Vagina (tissue), 2 donors: Measurements from ENCODE around the gene PCDHGC3.

Source experiments
- CTCF ChIP-seq, 3 experiments: fragments of 450-650 bp in 2 of 3; fragments of 200-600 bp in 1 of 3; sonication (generic) in 1 of 3; IDR thresholded peaks; one replicate each; pipeline ENCODE4 v1.5.1; 2017 to 2019; ENCODE audit warnings: antibody characterized with exemption in 3 of 3, mild to moderate bottlenecking in 2 of 3, moderate library complexity in 2 of 3
- POLR2AphosphoS5 ChIP-seq, 2 donors: sonication (generic); formaldehyde crosslinking; IDR thresholded peaks; one replicate each; pipeline ENCODE4 v1.9.0; 2017; ENCODE audit warnings: antibody characterized with exemption in 2 of 2, mild to moderate bottlenecking in 2 of 2, low read depth in 1 of 2; ENCODE audit not compliant: insufficient read depth in 1 of 2

GRCh38 chr5:141488591-141489561 is 13.1 kb downstream of the PCDHGC3 start, which contains the start of gene PCDHGC5:
- no peak for TF ChIP-seq CTCF (IDR thresholded peaks at IDR 0.05)
- no peak for TF ChIP-seq POLR2AphosphoS5 (IDR thresholded peaks at IDR 0.05; ENCODE audit: insufficient read depth in 1 of 2, low read depth in 1 of 2)
